ENCODE data around the gene AMMECR1L.

GRCh38 chr2:127826047-127826446, 59.7 kb downstream of the AMMECR1L start:
- TF ChIP-seq GATA2 (IDR thresholded peaks at IDR 0.05; ENCODE audit: low read depth, low read length) (no peak), GATA3 (IDR thresholded peaks at IDR 0.05; ENCODE audit: low read depth, low read length) (no peak)

All from SH-SY5Y (cell line).